Measurements from ENCODE around the gene BCL2L14.

GRCh38 chr12:12079291-12079690 is 8.6 kb downstream of the BCL2L14 start:
- TF ChIP-seq POLR2A (IDR thresholded peaks at IDR 0.05; ENCODE audit: low read length) (no peak), GATA1 (IDR thresholded peaks at IDR 0.05; ENCODE audit: low read depth, low read length) (no peak)
